Left renal pelvis (tissue), 4 donors: ENCODE results near the gene LPP. TPM values are rescaled to one million over a fixed set of nuclear protein-coding genes. Genes with fewer than 3 reads are reported as not detected.

ENCODE experiments used
- DNase-seq, 4 donors: peaks; one replicate each; pipeline ENCODE4 v3.0.0-alpha.2; 2013; ENCODE audit warnings: low read depth in 4 of 4, low spot score in 3 of 4
- polyA plus RNA-seq, 4 donors: library from polyadenylated mRNA; unstranded; fragments of 120-200 nt; gene quantifications; one replicate each; pipeline ENCODE4 v1.2.1, GENCODE V29; 2013; ENCODE audit not compliant: insufficient read length in 4 of 4

LPP gene
- polyA plus RNA-seq, 4 donors: 21.3 to 31.3 (median 25.6) TPM

DNA sequence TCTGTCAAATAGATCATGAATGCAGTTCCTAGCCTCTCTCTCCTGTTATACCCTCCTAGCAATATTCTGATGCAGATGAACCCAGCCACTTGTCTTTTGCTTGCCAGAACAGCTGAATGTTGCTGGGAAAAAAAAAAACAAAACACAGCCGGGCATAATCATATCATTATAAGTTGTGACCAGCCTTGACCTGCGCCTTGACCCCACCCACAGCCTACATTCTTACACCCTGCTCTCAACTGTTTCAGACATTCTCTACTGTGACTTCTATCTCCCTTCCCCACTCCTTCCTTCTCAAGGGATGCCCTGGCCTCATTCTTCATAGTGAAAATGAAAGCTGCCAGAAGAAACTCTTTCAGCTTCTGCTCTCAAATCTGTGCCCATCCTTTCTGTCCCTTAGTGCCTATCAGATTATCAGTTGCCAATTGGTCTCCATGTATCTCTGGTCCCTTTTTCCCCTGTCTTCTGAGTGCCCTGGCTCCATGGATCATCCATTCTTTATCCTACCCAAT is 628.7 kb downstream of the LPP start:
- DNase-seq: no peak

- no peak for DNase-seq
Measured at GRCh38 chr3:188786424-188786823, 632.5 kb downstream of the LPP start.

DNA sequence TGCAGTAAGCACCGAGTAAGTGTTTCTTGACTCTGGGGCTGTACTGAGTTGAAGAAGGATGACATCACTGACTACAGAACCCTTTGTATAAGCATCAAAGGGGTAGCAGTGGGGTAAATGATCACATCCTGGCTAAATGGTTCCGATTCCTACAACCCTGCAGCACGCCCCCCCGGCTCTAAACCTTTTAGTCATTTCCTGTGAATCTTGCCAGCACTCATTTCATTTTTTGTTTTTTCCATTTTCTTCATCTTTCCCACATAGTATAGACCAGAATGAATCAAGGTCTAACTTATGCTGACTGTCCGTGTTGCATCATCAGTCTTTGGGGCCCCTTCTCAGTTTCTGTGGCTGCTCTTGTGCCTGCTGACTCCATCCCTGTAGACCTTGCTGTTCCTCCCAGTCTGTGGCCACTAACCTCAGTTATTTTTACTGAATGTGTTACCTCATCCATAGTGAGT is 634.7 kb downstream of the LPP start:
- DNase-seq: no peak

- DNase-seq: no peak
Measured at GRCh38 chr3:188789251-188789650, 635.3 kb downstream of the LPP start.

DNA sequence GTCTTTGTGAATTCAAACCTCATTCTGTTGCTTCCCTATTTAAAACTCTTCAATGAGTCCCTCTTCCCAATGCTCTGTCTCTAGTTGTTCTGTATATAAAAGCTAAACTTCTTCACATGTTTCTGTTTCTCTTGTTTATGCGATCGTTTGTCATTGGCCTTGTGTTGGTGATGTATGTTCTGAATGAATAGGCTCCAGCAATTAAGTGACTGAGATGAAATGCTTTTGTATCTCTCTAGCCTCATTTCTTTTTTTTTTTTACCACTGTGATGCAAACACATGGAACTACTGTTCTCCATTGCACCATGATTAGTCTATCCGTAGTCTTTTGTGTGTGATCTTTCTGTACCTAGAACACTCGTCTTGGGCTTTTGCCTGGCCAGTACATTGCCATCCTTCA is 637.4 kb downstream of the LPP start:
- DNase-seq: no peak

- no peak for DNase-seq
Measured at GRCh38 chr3:188792793-188793192, 638.8 kb downstream of the LPP start.

DNA sequence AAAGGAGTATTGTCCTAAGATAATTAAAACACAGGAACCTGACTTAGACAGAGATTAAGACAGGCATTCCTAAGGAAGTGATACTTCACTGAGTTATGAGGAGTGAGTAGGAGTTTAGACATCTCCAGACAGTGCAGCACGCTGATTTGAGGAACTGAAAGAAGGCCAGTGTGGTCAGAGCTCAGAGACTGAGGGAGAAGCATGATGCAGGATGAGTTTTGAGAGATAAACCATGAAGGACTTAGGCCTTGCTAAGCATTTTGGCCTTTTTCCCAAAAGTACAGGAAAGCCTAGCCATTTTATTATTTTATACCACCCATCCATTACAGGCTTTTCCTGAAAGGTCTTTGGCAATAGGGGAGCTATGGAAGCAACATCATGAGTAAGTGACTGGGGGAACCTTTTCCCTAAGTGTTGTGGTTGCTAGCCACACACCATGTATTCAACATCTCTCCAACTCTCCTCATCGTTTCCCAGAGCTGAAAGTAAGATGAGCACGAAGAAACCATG is 642.2 kb downstream of the LPP start:
- DNase-seq: no peak

- no peak for DNase-seq
Measured at GRCh38 chr3:188797045-188797444, 643.1 kb downstream of the LPP start.

- DNase-seq: no peak
Measured at GRCh38 chr3:188798556-188799145, 644.7 kb downstream of the LPP start.

GRCh38 chr3:188801393-188801792 is 647.4 kb downstream of the LPP start:
- DNase-seq: no peak

DNA sequence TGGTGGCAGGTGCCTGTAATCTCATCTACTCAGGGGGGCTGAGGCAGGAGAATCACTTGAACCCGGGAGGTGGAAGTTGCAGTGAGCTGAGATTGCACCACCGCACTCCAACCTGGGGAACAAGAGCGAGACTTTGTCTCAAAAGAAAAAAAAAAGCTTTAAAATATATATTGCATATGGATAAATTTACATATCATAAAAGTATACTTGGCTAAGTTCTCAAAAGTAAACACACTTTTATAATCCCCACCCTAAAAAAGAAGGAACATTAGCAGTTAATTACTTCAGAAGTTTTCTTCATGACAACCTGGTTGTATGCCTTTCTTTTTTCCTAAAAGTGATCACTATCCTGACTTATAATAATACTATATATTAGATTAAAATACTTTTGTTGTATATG is 648.7 kb downstream of the LPP start:
- DNase-seq: no peak

DNA sequence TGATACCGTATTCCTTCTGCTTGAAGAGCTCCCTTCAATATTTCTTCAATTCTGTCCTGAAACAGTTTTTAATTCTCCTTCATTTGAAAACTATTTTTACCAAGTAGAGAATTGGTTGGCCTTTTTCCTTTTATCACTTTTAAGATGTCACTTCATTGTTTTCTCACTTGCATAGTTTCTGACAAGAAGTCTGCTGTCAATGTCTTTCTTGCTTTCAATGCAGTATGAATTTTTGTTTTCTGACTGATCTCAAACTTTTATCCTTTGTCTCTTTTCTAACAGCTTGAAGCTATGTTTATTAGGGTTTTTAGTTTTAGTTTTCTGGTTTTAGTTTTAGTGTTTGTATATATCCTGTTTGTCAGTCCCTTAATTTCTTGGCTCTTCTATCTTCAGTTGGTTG is 653.0 kb downstream of the LPP start:
- no peak for DNase-seq

- DNase-seq: no peak
Measured at GRCh38 chr3:188812198-188812597, 658.2 kb downstream of the LPP start.

- DNase-seq: no peak
Measured at GRCh38 chr3:188814581-188814980, 660.6 kb downstream of the LPP start.

DNA sequence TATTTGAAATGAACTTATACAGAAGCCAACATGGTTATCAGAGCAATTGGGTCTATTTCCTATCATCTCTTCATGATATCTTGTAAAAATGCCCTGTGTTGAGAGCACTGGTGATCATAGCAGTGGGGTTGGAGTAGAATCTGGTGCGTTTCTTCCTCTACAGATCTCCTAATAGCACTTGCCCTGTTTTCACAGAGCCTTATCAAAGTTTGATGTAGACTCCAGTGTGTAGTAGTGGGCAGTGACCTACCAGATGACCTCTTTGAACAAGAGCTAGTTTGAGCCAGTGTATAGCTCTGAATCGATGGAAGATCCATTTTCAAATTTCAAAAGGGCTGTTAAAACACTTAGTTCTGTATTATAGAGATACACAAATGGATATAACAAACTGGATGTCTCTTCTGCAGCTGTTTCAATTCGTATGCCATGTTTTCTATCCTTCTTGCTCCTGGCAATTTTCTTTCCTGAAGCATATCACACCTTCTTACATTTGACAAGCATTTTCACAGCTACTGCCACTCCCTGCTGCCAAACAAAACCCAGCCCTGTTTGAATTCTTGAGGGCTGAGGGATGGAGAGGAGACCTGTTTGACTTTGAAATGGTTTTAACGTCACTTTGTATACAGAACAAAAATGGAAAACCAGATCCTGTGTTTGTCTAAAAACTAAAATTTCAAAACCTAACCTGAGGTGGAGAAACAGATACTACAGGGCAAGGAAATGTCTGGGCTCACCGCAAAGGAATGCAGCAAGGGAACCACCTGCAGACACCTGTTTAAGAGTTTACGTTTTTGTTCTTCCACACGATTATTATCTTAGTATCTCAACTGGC is 663.4 kb downstream of the LPP start:
- no peak for DNase-seq

DNA sequence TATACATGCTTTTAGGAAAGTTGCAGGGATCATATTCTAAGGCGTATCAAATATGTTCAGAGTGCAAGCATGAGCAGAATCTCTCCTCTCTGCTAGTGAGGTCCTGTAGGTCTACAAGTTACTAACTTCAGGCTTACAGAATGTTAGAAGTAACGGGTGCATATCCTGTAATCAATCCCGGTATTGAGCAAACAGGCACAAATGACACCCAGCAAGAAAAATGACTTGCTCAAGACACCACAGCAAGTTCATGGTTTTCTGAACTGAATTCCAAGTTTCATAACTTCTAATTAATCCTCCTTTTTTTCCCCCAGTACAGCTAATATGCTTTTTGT is 663.9 kb downstream of the LPP start:
- DNase-seq: no peak

- DNase-seq: no peak
Measured at GRCh38 chr3:188818282-188818681, 664.3 kb downstream of the LPP start.

DNA sequence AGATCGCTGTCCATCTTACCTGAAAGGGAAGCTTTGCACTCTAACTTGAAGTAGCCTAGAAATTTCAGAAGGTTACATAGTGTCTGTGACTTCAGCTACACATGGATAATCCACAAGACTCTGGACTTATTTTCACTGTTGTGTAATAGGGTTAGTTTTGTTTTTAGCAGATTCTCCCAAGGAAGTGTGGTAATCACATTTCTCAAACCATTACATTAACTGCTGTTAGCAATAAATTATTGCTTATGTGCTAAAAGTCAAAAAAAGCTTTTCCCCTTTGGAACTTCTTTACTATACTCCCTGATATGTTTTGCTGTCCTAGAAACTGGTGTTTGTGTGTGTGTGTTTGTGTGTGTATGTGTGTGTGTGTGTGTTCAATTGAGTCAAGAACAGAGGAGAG is 666.0 kb downstream of the LPP start:
- DNase-seq: no peak

GRCh38 chr3:188822004-188822403 is 668.0 kb downstream of the LPP start:
- DNase-seq: no peak

- DNase-seq: no peak
Measured at GRCh38 chr3:188822411-188822810, 668.5 kb downstream of the LPP start.

DNA sequence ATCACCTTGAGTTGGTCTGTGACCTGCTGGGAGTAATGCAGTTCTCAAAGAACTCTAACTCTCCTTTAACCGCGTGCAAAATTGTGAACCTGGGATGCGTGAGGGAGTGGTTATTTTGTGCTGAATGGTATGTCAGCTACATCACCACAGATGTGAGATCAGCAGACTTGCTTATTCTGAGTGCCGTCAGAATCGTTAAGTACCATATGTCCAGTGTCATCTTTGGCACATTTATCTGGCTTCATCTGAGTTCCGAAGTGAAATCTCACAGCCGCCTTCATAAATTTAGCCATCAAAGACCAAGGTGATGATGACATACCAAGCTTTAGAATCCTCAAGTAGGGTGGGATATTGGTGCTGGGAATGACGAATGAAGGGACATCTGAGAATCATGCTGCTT is 670.6 kb downstream of the LPP start:
- DNase-seq: no peak

- no peak for DNase-seq
Measured at GRCh38 chr3:188825901-188826300, 671.9 kb downstream of the LPP start.
